DND-41 (cell line): ENCODE results near the gene RASSF7.
"Not testable (repeated sequence)": the region's sequence is repeated elsewhere in the genome, so short reads cannot be mapped to it uniquely, and the experiment has no call there.

Source experiments
- ATAC-seq: fragments of 200-7000 bp; cut with Tn5 transposase; 3 replicates; pipeline ENCODE4 v1.9.1; 2021; ENCODE audit warnings: low read depth; ENCODE audit not compliant: insufficient read depth
- DNase-seq: peaks from one replicate; pipeline ENCODE4 v3.0.0-alpha.2; 2020
- H2AFZ ChIP-seq: 2 replicates; pipeline ENCODE4 v1.6.0; 2012; ENCODE audit warnings: low read depth, low read length
- H3K27ac ChIP-seq: 2 replicates; pipeline ENCODE4 v1.5.1; 2012; ENCODE audit warnings: low read length, inconsistent platforms
- H3K27me3 ChIP-seq: fragments of 200-600 bp; sonication (generic); 2 replicates; pipeline ENCODE4 v1.6.0; 2012; ENCODE audit warnings: low read length, mild to moderate bottlenecking, inconsistent platforms; ENCODE audit not compliant: insufficient read depth, poor library complexity
- H3K36me3 ChIP-seq: 2 replicates; pipeline ENCODE4 v1.5.1; 2012; ENCODE audit warnings: low read length, inconsistent platforms; ENCODE audit not compliant: insufficient read depth
- H3K4me1 ChIP-seq: 2 replicates; pipeline ENCODE4 v1.5.1; 2012; ENCODE audit warnings: mild to moderate bottlenecking, low read length; ENCODE audit not compliant: insufficient read depth
- H3K4me2 ChIP-seq: 2 replicates; pipeline ENCODE4 v1.6.0; 2012; ENCODE audit warnings: mild to moderate bottlenecking, moderate library complexity, low read length, inconsistent platforms; ENCODE audit not compliant: insufficient read depth
- H3K4me3 ChIP-seq, 2 experiments: fragments of 200-600 bp in 1 of 2; shearing (Covaris generic) in 1 of 2; 2 replicates each; pipeline ENCODE4 v1.5.1; 2012 to 2016; ENCODE audit warnings: inconsistent platforms in 2 of 2, low read length in 2 of 2, mild to moderate bottlenecking in 2 of 2, low read depth in 1 of 2, moderate library complexity in 1 of 2
- H3K79me2 ChIP-seq: 2 replicates; pipeline ENCODE4 v1.6.0; 2012; ENCODE audit warnings: low read length, inconsistent platforms; ENCODE audit not compliant: insufficient read depth
- H3K9ac ChIP-seq: 2 replicates; pipeline ENCODE4 v1.6.0; 2012; ENCODE audit warnings: low read depth, mild to moderate bottlenecking, inconsistent platforms, low read length, moderate library complexity
- H3K9me3 ChIP-seq: 2 replicates; pipeline ENCODE4 v1.5.1; 2012; ENCODE audit warnings: low read length, moderate library complexity, mild to moderate bottlenecking, inconsistent platforms; ENCODE audit not compliant: insufficient read depth, severe bottlenecking
- H4K20me1 ChIP-seq: 2 replicates; pipeline ENCODE4 v1.6.0; 2012; ENCODE audit warnings: low read length; ENCODE audit not compliant: insufficient read depth
- EZH2 ChIP-seq: IDR thresholded peaks from 3 replicates; pipeline ENCODE4 v1.6.1; 2012; ENCODE audit warnings: borderline replicate concordance, low read depth, mild to moderate bottlenecking, moderate library complexity, low read length, inconsistent platforms; ENCODE audit not compliant: severe bottlenecking
- TF ChIP-seq, protein P1 (sequence below): IDR thresholded peaks from 2 replicates; pipeline ENCODE4 v1.5.1; 2012; ENCODE audit warnings: borderline replicate concordance, low read length, moderate library complexity, mild to moderate bottlenecking; ENCODE audit not compliant: poor library complexity, severe bottlenecking; ENCODE audit errors: extremely low read depth

Gene RASSF7

DNA sequence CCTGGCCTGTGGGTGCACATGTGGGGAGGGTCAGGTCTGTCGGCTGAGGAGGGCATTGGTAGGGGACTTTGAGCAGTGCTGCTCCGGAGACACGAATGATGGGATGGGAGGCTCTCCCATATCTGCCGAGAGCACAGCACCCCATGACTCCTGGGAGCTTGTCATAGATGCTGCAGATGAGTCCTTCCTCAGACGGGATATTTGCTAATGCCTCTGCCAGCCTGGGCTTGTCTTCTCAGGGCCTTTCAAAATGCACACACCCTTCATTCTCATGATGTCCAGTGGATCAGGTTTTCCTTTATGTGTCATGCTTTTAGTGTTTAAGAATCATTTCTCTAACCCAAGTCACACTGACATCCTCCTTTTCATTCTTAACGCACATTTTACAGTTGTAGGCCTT, 45.6 kb upstream of the RASSF7 start:
- H3K79me2 ChIP-seq: no peaks in the 10 kb centered on the region
- no peaks in the 10 kb centered on the region for H4K20me1 ChIP-seq
- H3K4me1 ChIP-seq: no peaks in the 10 kb centered on the region
- H3K4me3 ChIP-seq: no peak overlapping the region
- no peak overlapping the region for H3K4me2 ChIP-seq
- H3K9ac ChIP-seq: no peak overlapping the region
- ATAC-seq (no peak), DNase-seq (no peak)
- H3K27ac ChIP-seq: no peak overlapping the region
- no peaks in the 10 kb centered on the region for H3K27me3 ChIP-seq
- TF ChIP-seq, protein P1, sequence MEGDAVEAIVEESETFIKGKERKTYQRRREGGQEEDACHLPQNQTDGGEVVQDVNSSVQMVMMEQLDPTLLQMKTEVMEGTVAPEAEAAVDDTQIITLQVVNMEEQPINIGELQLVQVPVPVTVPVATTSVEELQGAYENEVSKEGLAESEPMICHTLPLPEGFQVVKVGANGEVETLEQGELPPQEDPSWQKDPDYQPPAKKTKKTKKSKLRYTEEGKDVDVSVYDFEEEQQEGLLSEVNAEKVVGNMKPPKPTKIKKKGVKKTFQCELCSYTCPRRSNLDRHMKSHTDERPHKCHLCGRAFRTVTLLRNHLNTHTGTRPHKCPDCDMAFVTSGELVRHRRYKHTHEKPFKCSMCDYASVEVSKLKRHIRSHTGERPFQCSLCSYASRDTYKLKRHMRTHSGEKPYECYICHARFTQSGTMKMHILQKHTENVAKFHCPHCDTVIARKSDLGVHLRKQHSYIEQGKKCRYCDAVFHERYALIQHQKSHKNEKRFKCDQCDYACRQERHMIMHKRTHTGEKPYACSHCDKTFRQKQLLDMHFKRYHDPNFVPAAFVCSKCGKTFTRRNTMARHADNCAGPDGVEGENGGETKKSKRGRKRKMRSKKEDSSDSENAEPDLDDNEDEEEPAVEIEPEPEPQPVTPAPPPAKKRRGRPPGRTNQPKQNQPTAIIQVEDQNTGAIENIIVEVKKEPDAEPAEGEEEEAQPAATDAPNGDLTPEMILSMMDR: no peak
- H3K9me3 ChIP-seq: peaks cover 5% of the 10 kb centered on the region
- peaks cover 4% of the 10 kb centered on the region for H3K36me3 ChIP-seq
- H2AFZ ChIP-seq: no peak overlapping the region

DNA sequence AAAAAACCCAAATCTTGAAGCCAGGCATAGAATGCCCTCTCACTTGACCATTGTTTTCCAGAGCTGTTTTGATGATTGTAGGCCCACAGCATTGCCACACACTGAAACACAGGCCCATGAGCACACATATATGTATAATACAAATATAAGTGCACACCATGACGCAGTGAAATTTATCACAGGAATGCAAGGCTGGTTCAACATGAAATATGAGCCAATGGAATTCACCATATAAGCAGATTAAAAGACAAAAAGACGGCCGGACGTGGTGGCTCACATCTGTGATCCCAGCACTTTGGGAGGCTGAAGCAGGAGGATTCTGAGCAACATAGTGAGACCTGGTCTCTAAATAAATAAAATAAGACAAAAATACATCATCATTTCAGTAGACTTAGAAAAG, 44.4 kb upstream of the RASSF7 start:
- Histone ChIP-seq H3K27ac (no peak overlapping the region), H2AFZ (no peak overlapping the region)

DNA sequence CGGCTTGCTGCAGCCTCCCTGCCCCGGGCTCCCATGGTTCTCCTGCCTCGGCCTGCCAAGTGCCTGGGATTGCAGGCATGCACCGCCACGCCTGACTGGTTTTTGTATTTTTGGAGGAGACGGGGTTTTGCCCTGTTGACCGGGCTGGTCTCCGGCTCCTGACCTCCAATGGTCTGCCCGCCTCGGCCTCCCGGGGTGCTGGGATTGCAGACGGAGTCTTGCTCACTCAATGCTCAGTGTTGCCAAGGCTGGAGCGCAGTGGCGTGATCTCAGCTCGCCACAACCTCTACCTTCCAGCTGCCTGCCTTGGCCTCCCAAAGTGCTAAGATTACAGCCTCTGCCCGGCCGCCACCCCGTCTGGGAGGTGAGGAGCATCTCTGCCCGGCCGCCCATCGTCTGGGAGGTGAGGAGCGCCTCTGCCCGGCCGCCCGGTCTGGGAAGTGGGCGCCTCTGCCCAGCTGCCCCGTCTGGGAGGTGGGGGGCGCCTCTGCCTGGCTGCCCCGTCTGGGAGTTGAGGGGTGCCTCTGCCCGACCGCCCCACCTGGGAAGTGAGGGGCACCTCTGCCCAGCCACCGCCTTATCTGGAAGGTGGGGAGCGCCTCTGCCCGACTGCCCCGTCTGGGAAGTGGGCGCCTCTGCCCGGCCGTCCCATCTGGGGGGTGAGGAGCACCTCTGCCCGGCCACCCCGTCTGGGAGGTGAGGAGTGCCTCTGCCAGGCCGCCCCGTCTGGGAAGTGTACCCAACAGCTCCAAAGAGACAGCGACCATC, 43.7 kb upstream of the RASSF7 start:
- H3K27ac ChIP-seq, H2AFZ ChIP-seq, H3K27me3 ChIP-seq, H3K36me3 ChIP-seq, H3K4me1 ChIP-seq, H3K4me3 ChIP-seq, H3K9me3 ChIP-seq, H3K4me2 ChIP-seq, H3K79me2 ChIP-seq, H3K9ac ChIP-seq, ATAC-seq, H4K20me1 ChIP-seq: not testable (repeated sequence)
- DNase-seq: peak; percentile 27

More for the DNA sequence above, 44.4 kb upstream of the RASSF7 start:
- ATAC-seq (no peak), DNase-seq (no peak)
- H3K4me1 ChIP-seq: no peaks in the 10 kb centered on the region
- no peaks in the 10 kb centered on the region for H4K20me1 ChIP-seq
- no peak overlapping the region for H3K9ac ChIP-seq
- no peaks in the 10 kb centered on the region for H3K79me2 ChIP-seq
- TF ChIP-seq, protein P1: no peak
- no peak for TF ChIP-seq EZH2
- no peak overlapping the region for H3K4me3 ChIP-seq
- no peak overlapping the region for H3K4me2 ChIP-seq
- peaks cover 3% of the 10 kb centered on the region; the same call in 1 of the 2 replicates for H3K36me3 ChIP-seq
- peaks cover 5% of the 10 kb centered on the region for H3K9me3 ChIP-seq
- H3K27me3 ChIP-seq: no peaks in the 10 kb centered on the region

DNA sequence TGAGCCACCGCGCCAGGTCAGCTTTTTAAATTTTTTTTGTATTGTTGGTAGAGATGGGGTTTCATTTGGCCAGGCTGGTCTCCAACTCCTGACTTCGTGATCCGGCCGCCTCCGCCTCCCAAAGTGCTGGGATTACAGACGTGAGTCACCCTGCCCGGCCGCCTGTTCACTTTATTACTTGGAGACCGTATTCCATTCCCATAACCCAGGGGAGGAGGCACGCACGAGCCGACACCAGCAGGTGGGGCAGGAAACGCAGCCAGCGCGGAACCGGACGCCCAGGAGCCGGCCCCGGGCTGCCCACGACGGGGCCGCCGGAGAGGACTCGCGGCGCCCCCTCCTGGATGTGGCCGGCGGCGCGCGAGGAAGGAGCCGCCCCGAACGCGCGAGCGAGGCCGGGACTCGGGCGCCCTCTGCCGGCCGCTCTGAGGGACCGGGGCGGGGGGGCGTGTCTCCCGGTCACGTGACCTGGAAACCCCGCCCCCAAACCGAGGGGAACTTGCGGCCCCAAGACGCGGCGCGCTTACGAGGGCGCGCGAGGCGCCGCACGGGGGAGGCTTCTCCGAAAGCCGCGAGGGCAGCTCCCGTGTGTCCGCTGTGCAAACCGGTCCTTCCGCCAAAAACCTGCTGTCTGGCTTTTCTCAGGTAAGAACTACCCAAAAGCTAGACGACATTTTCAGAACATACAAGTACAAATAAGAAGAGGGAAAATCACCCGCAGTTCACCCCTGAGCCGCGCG, 42.1 kb upstream of the RASSF7 start:
- H3K27me3 ChIP-seq: no peaks in the 10 kb centered on the region
- DNase-seq (no peak), ATAC-seq (no peak)
- H3K79me2 ChIP-seq: no peaks in the 10 kb centered on the region
- H2AFZ ChIP-seq: no peak overlapping the region
- no peak overlapping the region for H3K27ac ChIP-seq
- H3K4me3 ChIP-seq: no peak overlapping the region
- no peak overlapping the region for H3K4me2 ChIP-seq
- H4K20me1 ChIP-seq: no peaks in the 10 kb centered on the region
- TF ChIP-seq, protein P1: peak; percentile 27
- TF ChIP-seq EZH2: no peak
- no peak overlapping the region for H3K9ac ChIP-seq
- H3K4me1 ChIP-seq: no peaks in the 10 kb centered on the region
- H3K36me3 ChIP-seq: peaks cover 3% of the 10 kb centered on the region; the same call in 1 of the 2 replicates
- peaks cover 5% of the 10 kb centered on the region for H3K9me3 ChIP-seq
